Choroid plexus epithelial cell (primary cell): ENCODE data around the gene ADAD2.
"Not testable (repeated sequence)": the region's sequence is repeated elsewhere in the genome, so short reads cannot be mapped to it uniquely, and the experiment has no call there.

Experiments used
- DNase-seq: peaks from one replicate; pipeline ENCODE4 v3.0.0-alpha.2; 2010; ENCODE audit warnings: low read depth
- H3K4me3 ChIP-seq: 2 replicates; pipeline ENCODE4 v1.5.1; 2011; ENCODE audit warnings: low read depth, mild to moderate bottlenecking, control low read depth, low read length, moderate library complexity
- TF ChIP-seq, protein P1 (sequence below): conservative IDR thresholded peaks from 2 replicates; pipeline ENCODE4 v1.5.1; 2011; ENCODE audit warnings: low read depth, mild to moderate bottlenecking, control low read depth, inconsistent platforms, low read length, moderate library complexity

The ADAD2 gene

GRCh38 chr16:84215531-84215930, 24.6 kb downstream of the ADAD2 start:
- no peak overlapping the region for H3K4me3 ChIP-seq
- DNase-seq: no peak
- TF ChIP-seq, protein P1, sequence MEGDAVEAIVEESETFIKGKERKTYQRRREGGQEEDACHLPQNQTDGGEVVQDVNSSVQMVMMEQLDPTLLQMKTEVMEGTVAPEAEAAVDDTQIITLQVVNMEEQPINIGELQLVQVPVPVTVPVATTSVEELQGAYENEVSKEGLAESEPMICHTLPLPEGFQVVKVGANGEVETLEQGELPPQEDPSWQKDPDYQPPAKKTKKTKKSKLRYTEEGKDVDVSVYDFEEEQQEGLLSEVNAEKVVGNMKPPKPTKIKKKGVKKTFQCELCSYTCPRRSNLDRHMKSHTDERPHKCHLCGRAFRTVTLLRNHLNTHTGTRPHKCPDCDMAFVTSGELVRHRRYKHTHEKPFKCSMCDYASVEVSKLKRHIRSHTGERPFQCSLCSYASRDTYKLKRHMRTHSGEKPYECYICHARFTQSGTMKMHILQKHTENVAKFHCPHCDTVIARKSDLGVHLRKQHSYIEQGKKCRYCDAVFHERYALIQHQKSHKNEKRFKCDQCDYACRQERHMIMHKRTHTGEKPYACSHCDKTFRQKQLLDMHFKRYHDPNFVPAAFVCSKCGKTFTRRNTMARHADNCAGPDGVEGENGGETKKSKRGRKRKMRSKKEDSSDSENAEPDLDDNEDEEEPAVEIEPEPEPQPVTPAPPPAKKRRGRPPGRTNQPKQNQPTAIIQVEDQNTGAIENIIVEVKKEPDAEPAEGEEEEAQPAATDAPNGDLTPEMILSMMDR: no peak

DNA sequence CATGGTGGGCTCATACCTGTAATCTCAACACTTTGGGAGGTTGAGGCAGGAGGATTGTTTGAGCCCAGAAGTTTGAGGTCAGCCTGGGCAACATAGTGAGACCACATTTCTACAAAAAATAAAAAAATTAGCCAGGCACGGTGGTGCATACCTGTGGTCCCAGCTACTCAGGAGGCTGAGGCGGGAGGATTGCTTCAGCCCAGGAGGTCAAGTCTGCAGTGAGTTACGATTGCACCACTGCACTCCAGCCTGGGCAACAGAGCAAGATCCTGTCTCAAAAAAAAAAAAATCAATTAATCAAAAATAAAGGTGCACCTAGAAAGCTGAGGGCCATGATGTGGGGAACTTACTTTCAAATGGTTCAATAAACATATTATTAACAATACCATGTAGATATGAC, 25.2 kb downstream of the ADAD2 start:
- DNase-seq, H3K4me3 ChIP-seq: not testable (repeated sequence)

DNA sequence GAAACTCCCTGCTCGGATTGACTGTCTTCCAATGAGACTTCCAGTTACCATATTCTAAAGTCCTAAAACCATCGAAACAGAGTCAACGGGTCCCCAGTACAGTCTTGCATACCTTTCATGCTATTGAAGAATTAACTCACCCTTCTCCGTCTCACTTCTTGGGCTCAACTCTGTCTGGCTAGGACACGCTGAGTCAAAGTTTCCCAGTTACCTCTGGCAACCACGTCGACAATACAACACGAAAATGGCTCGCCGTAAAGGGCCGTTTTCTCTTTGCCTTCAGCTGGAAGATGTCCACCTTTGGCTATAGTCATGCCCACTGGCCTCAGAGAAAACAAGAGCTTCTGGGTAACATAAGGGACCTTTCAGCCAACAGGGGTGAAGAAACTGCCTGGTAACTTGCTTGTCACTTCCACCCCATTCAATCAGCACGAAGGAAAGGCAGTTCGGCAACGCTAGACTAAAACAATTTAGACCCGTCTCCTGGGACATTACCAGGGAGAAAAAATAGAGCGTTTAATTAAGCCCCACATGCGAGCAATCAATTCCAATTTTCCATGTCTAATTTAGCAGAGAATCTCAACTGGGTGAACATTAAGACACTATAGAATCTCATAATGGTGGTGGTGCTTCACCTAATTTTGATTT, 27.3 kb downstream of the ADAD2 start:
- no peak for DNase-seq
- no peak overlapping the region for H3K4me3 ChIP-seq
- TF ChIP-seq, protein P1: no peak

DNA sequence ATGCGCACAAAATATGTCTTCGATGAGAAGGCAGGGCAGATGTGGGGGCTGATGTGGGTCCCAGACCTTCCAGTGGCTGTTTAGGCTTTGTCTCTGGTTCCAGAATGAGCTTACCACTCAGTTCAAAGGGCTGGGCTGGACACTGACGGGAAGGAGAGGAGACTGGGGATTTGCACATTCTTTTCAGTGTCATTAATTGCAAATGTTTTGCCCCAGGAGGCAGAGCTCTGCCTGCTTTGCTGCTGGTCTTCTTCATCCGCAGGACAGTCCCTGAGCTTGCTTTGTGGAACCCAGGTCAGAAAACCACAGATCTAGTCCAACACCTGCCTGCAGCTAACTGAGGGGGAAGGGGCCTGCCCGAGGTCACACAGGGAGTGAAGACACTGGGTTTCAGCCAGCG, 28.0 kb downstream of the ADAD2 start:
- TF ChIP-seq, protein P1: no peak
- no peak for DNase-seq
- H3K4me3 ChIP-seq: no peak overlapping the region

DNA sequence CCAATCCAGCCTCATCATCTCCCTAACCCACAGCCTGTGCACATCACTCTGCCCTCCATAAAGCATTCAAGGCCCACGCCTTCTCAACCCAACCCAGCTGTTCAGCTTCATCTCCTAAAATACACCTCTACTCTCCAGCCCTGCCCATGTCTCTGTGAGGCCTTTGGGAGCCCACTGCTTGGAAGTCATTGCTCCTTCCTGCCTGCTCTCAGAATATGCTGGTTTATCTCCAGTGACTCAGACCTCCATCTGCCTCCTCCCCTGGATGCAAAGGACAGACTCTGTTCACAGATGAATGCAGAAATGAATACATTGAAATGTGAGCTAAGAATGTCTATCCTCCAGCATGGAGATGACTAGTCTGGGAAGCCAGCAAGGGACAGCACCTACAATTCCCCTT, 29.9 kb downstream of the ADAD2 start:
- DNase-seq: peak; percentile 71
- TF ChIP-seq, protein P1: no peak
- no peak overlapping the region for H3K4me3 ChIP-seq

- no peak overlapping the region for H3K4me3 ChIP-seq
- TF ChIP-seq, protein P1: no peak
- no peak for DNase-seq
These were observed 32.5 kb downstream of the ADAD2 start for GRCh38 chr16:84223456-84223855.

- TF ChIP-seq, protein P1: no peak
- no peak for DNase-seq
- H3K4me3 ChIP-seq: no peak overlapping the region
These were observed 33.6 kb downstream of the ADAD2 start for GRCh38 chr16:84224554-84224953.
